ENCODE data around the gene KRTAP3-2.

The KRTAP3-2 gene

DNA sequence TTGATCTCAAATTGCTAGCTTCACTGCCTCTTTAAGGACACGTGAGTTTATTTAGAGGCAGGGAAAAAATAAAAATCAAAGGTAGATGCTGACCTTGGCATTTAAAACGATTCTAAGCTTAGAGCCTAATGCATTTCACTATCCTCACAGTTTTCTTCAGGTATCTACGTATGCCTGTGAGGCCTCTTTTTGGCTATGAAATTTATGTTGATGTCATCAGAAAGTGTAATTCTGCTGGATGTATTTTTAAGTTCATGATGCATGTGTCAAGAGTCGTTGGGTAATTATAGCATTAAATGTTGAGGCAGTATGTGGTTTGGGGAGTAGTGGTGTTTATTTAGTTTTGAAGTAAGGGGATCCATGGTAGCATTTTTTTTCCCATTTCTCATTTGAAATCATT, 4.2 kb upstream of the KRTAP3-2 start:
- H2BK15ac ChIP-seq (ENCODE audit: low read length) = no peak overlapping the region
- H3K4ac ChIP-seq (ENCODE audit: low read length) = no peak overlapping the region
- no peak overlapping the region for H3K27ac ChIP-seq (replicated peaks; ENCODE audit: low read length)
- H3K36me3 ChIP-seq (replicated peaks in 1 of 2; ENCODE audit: control insufficient read depth in 2 of 2, insufficient read depth in 2 of 2, low read length in 2 of 2) = no peaks in the 10 kb centered on the region
- no peak overlapping the region for H3K4me2 ChIP-seq (ENCODE audit: insufficient read depth, low read length, poor library complexity, severe bottlenecking)
- H3K4me1 ChIP-seq (ENCODE audit: control insufficient read depth in 2 of 2, insufficient read depth in 1 of 2, low read depth in 1 of 2, low read length in 2 of 2) = peaks cover 0 to 5% of the 10 kb centered on the region in 2 donors
- no peak overlapping the region for H3K18ac ChIP-seq (ENCODE audit: low read length)
- H2BK120ac ChIP-seq (ENCODE audit: low read depth, low read length) = no peak overlapping the region
- no peak overlapping the region for H4K8ac ChIP-seq (ENCODE audit: low read depth, low read length)
- H3K9me3 ChIP-seq (replicated peaks in 1 of 2; ENCODE audit: control insufficient read depth in 2 of 2, insufficient read depth in 1 of 2, low read depth in 1 of 2, low read length in 2 of 2) = peaks cover 0 to 3% of the 10 kb centered on the region in 2 donors
- H2BK5ac ChIP-seq (ENCODE audit: low read length) = no peak overlapping the region
- H2AFZ ChIP-seq (ENCODE audit: low read length) = no peak overlapping the region
- H4K91ac ChIP-seq (ENCODE audit: low read depth, low read length, poor library complexity) = no peak overlapping the region
- no peak overlapping the region for H2BK12ac ChIP-seq (ENCODE audit: low read length)
- no peak overlapping the region for H3K4me3 ChIP-seq (ENCODE audit: low read length in 2 of 2)
- no peak overlapping the region for H2AK5ac ChIP-seq (ENCODE audit: low read depth, low read length)
- no peak for DNase-seq (ENCODE audit: low spot score)
- H3K23ac ChIP-seq (ENCODE audit: low read depth, low read length, poor library complexity) = no peak overlapping the region
- H3K27me3 ChIP-seq (ENCODE audit: control insufficient read depth in 3 of 3, insufficient read depth in 3 of 3, low read depth in 1 of 3, low read length in 3 of 3) = no peaks in the 10 kb centered on the region
- H3K14ac ChIP-seq (ENCODE audit: low read length) = no peak overlapping the region
- no peaks in the 10 kb centered on the region for H3K79me1 ChIP-seq (ENCODE audit: low read depth, low read length)
- no peak overlapping the region for H3K9ac ChIP-seq (ENCODE audit: low read depth, low read length, poor library complexity)
- 100% methylated on average over 1 of the region's 4 CpGs; no CpG with 5 or more reads in 1 of the 2 donors for WGBS, 2 donors (ENCODE audit: extremely low coverage in 2 of 2, insufficient read length in 2 of 2, insufficient replicate concordance in 1 of 2)

DNA sequence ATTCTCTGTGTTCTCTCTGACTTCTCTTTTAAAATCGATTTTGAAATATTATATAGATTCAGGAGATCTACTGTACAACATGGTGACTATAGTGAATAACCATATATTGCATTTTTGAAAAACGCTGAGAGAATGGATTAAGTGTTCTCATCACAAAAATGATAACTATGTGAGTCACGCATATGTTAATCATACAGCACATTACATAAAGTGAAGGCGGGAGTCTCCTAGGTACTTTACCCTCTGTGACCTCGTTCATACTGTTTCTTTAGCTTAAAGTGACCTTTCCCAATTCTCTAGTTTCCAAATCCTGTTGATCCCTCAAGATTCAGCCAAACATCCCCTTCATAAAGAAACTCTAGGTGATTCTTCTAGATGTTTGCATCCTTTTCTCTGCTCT, 3.1 kb upstream of the KRTAP3-2 start:
- no peak overlapping the region for H3K23ac ChIP-seq (ENCODE audit: low read depth, low read length, poor library complexity)
- no peak overlapping the region for H2AK5ac ChIP-seq (ENCODE audit: low read depth, low read length)
- no peak overlapping the region for H3K14ac ChIP-seq (ENCODE audit: low read length)
- no CpG with 5 or more reads among the region's 5 CpGs for WGBS, 2 donors (ENCODE audit: extremely low coverage in 2 of 2, insufficient read length in 2 of 2, insufficient replicate concordance in 1 of 2)
- peaks cover 0 to 3% of the 10 kb centered on the region in 2 donors for H3K9me3 ChIP-seq (replicated peaks in 1 of 2; ENCODE audit: control insufficient read depth in 2 of 2, insufficient read depth in 1 of 2, low read depth in 1 of 2, low read length in 2 of 2)
- no peak overlapping the region for H3K4me2 ChIP-seq (ENCODE audit: insufficient read depth, low read length, poor library complexity, severe bottlenecking)
- H3K4ac ChIP-seq (ENCODE audit: low read length) = no peak overlapping the region
- H4K91ac ChIP-seq (ENCODE audit: low read depth, low read length, poor library complexity) = no peak overlapping the region
- H3K4me3 ChIP-seq (ENCODE audit: low read length in 2 of 2) = no peak overlapping the region
- no peaks in the 10 kb centered on the region for H3K27me3 ChIP-seq (ENCODE audit: control insufficient read depth in 3 of 3, insufficient read depth in 3 of 3, low read depth in 1 of 3, low read length in 3 of 3)
- H2BK12ac ChIP-seq (ENCODE audit: low read length) = no peak overlapping the region
- no peak overlapping the region for H3K9ac ChIP-seq (ENCODE audit: low read depth, low read length, poor library complexity)
- no peak overlapping the region for H4K8ac ChIP-seq (ENCODE audit: low read depth, low read length)
- H2BK5ac ChIP-seq (ENCODE audit: low read length) = no peak overlapping the region
- no peak overlapping the region for H3K27ac ChIP-seq (replicated peaks; ENCODE audit: low read length)
- H2BK120ac ChIP-seq (ENCODE audit: low read depth, low read length) = no peak overlapping the region
- H3K79me1 ChIP-seq (ENCODE audit: low read depth, low read length) = no peaks in the 10 kb centered on the region
- H3K4me1 ChIP-seq (ENCODE audit: control insufficient read depth in 2 of 2, insufficient read depth in 1 of 2, low read depth in 1 of 2, low read length in 2 of 2) = peaks cover 0 to 1% of the 10 kb centered on the region in 2 donors
- no peaks in the 10 kb centered on the region for H3K36me3 ChIP-seq (replicated peaks in 1 of 2; ENCODE audit: control insufficient read depth in 2 of 2, insufficient read depth in 2 of 2, low read length in 2 of 2)
- no peak for DNase-seq (ENCODE audit: low spot score)
- H2AFZ ChIP-seq (ENCODE audit: low read length) = no peak overlapping the region
- H2BK15ac ChIP-seq (ENCODE audit: low read length) = no peak overlapping the region
- H3K18ac ChIP-seq (ENCODE audit: low read length) = no peak overlapping the region

DNA sequence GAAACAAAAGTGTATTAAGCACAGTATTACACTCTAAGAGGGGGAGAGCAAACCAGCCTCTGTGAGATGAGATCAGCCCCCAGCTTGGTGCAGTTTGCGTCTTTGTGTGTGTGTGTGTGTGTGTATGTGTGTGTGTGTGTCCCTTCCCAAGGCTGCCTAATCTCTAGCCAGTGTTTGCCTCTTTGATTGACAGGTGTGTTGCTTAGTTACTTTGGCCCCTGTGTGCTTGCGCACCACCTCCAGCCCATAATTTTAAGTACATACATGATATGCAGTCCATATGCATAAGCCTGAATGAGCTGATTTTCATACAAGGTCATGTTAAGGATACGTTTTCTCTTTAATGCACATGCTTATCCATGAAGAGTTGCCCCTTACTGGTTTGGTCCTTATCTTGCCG, 2.1 kb upstream of the KRTAP3-2 start:
- Histone ChIP-seq H3K36me3 (replicated peaks in 1 of 2; ENCODE audit: control insufficient read depth in 2 of 2, insufficient read depth in 2 of 2, low read length in 2 of 2) (no peaks in the 10 kb centered on the region), H3K4me3 (ENCODE audit: low read length in 2 of 2) (no peak overlapping the region), H4K8ac (ENCODE audit: low read depth, low read length) (no peak overlapping the region), H3K23ac (ENCODE audit: low read depth, low read length, poor library complexity) (no peak overlapping the region), H3K9ac (ENCODE audit: low read depth, low read length, poor library complexity) (no peak overlapping the region), H4K91ac (ENCODE audit: low read depth, low read length, poor library complexity) (no peak overlapping the region), H2BK12ac (ENCODE audit: low read length) (no peak overlapping the region), H3K27ac (replicated peaks; ENCODE audit: low read length) (no peak overlapping the region), H2AK5ac (ENCODE audit: low read depth, low read length) (no peak overlapping the region), H3K9me3 (replicated peaks in 1 of 2; ENCODE audit: control insufficient read depth in 2 of 2, insufficient read depth in 1 of 2, low read depth in 1 of 2, low read length in 2 of 2) (peaks cover 0 to 3% of the 10 kb centered on the region in 2 donors), H2BK5ac (ENCODE audit: low read length) (no peak overlapping the region), H3K4ac (ENCODE audit: low read length) (no peak overlapping the region), H3K4me1 (ENCODE audit: control insufficient read depth in 2 of 2, insufficient read depth in 1 of 2, low read depth in 1 of 2, low read length in 2 of 2) (peaks cover 0 to 4% of the 10 kb centered on the region in 2 donors), H3K14ac (ENCODE audit: low read length) (no peak overlapping the region), H3K27me3 (ENCODE audit: control insufficient read depth in 3 of 3, insufficient read depth in 3 of 3, low read depth in 1 of 3, low read length in 3 of 3) (peaks cover 0 to 3% (median 0%) of the 10 kb centered on the region in 3 experiments), H2BK120ac (ENCODE audit: low read depth, low read length) (no peak overlapping the region), H3K18ac (ENCODE audit: low read length) (no peak overlapping the region), H3K4me2 (ENCODE audit: insufficient read depth, low read length, poor library complexity, severe bottlenecking) (no peak overlapping the region), H2BK15ac (ENCODE audit: low read length) (no peak overlapping the region), H3K79me1 (ENCODE audit: low read depth, low read length) (no peaks in the 10 kb centered on the region), H2AFZ (ENCODE audit: low read length) (no peak overlapping the region)
- DNase-seq (ENCODE audit: low spot score) = no peak
- WGBS, 2 donors (ENCODE audit: extremely low coverage in 2 of 2, insufficient read length in 2 of 2, insufficient replicate concordance in 1 of 2) = no CpG with 5 or more reads among the region's 4 CpGs

DNA sequence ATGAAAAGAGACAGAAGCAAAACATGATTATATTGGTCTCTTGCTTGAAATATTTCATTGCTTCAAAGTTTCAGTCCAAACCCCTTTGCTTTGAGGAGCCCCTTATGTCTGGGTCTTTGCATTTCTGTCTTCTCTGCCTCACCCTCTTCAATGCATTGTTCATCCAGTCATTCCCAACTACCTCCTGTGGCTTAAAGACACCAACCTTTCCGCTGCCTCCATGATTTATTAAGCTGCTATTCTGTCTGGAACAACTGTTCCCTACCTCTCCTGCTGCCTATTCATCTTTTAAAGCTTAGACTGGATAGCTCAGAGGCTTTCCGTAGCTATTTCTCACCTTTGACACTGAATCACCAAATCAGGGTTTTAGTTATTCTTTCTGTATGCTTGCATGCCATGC, 2.3 kb downstream of the KRTAP3-2 start:
- Histone ChIP-seq H2AK5ac (ENCODE audit: low read depth, low read length) (no peak overlapping the region), H3K18ac (ENCODE audit: low read length) (no peak overlapping the region), H3K4me3 (ENCODE audit: low read length in 2 of 2) (no peak overlapping the region), H2BK12ac (ENCODE audit: low read length) (no peak overlapping the region), H3K36me3 (replicated peaks in 1 of 2; ENCODE audit: control insufficient read depth in 2 of 2, insufficient read depth in 2 of 2, low read length in 2 of 2) (no peaks in the 10 kb centered on the region), H3K23ac (ENCODE audit: low read depth, low read length, poor library complexity) (no peak overlapping the region), H2BK5ac (ENCODE audit: low read length) (no peak overlapping the region), H2BK120ac (ENCODE audit: low read depth, low read length) (no peak overlapping the region), H2BK15ac (ENCODE audit: low read length) (no peak overlapping the region), H3K4ac (ENCODE audit: low read length) (no peak overlapping the region), H3K14ac (ENCODE audit: low read length) (no peak overlapping the region), H4K8ac (ENCODE audit: low read depth, low read length) (no peak overlapping the region), H3K4me2 (ENCODE audit: insufficient read depth, low read length, poor library complexity, severe bottlenecking) (no peak overlapping the region), H3K27ac (replicated peaks; ENCODE audit: low read length) (no peak overlapping the region), H3K4me1 (ENCODE audit: control insufficient read depth in 2 of 2, insufficient read depth in 1 of 2, low read depth in 1 of 2, low read length in 2 of 2) (peaks cover 0 to 2% of the 10 kb centered on the region in 2 donors), H3K27me3 (ENCODE audit: control insufficient read depth in 3 of 3, insufficient read depth in 3 of 3, low read depth in 1 of 3, low read length in 3 of 3) (peaks cover 0 to 3% (median 0%) of the 10 kb centered on the region in 3 experiments), H3K79me1 (ENCODE audit: low read depth, low read length) (no peaks in the 10 kb centered on the region), H3K9me3 (replicated peaks in 1 of 2; ENCODE audit: control insufficient read depth in 2 of 2, insufficient read depth in 1 of 2, low read depth in 1 of 2, low read length in 2 of 2) (no peaks in the 10 kb centered on the region), H2AFZ (ENCODE audit: low read length) (no peak overlapping the region), H3K9ac (ENCODE audit: low read depth, low read length, poor library complexity) (no peak overlapping the region), H4K91ac (ENCODE audit: low read depth, low read length, poor library complexity) (no peak overlapping the region)
- no peak for DNase-seq (ENCODE audit: low spot score)
- WGBS, 2 donors (ENCODE audit: extremely low coverage in 2 of 2, insufficient read length in 2 of 2, insufficient replicate concordance in 1 of 2) = no CpG with 5 or more reads among the region's 2 CpGs
